Esophagus muscularis mucosa (tissue), 4 donors: Measurements from ENCODE around the gene CACNA2D2. TPM values are rescaled to one million over a fixed set of nuclear protein-coding genes. Genes with fewer than 3 reads are reported as not detected.

Source experiments
- DNase-seq: peaks from one replicate; pipeline ENCODE4 v3.0.0-alpha.2; 2017; ENCODE audit errors: extremely low spot score
- H3K27ac ChIP-seq, 4 donors: fragments of 200-600 bp; sonication (generic); replicated peaks in 1 of 4; 1 replicate in 3 of 4; 2 replicates in 1 of 4; pipeline ENCODE4 v1.5.1; 2016 to 2019; ENCODE audit warnings: mild to moderate bottlenecking in 1 of 4
- H3K27me3 ChIP-seq, 4 donors: fragments of 200-600 bp; sonication (generic); one replicate each; pipeline versions ENCODE4 v1.5.1 to v1.6.0; 2016 to 2019
- H3K36me3 ChIP-seq, 4 donors: fragments of 200-600 bp; sonication (generic); one replicate each; pipeline ENCODE4 v1.5.1; 2016 to 2019
- H3K4me1 ChIP-seq, 4 donors: fragments of 200-600 bp; sonication (generic); one replicate each; pipeline ENCODE4 v1.5.1; 2016 to 2019
- H3K4me3 ChIP-seq, 4 donors: fragments of 200-600 bp; sonication (generic); 1 replicate in 2 of 4; 2 replicates in 2 of 4; pipeline ENCODE4 v1.5.1; 2016 to 2019; ENCODE audit warnings: mild to moderate bottlenecking in 4 of 4, moderate library complexity in 1 of 4
- H3K9me3 ChIP-seq, 4 donors: fragments of 200-600 bp; sonication (generic); 1 replicate in 3 of 4; 2 replicates in 1 of 4; pipeline ENCODE4 v1.5.1; 2016 to 2019
- EP300 ChIP-seq: sonication (generic); formaldehyde crosslinking; IDR thresholded peaks from one replicate; pipeline ENCODE4 v1.6.1; 2017; ENCODE audit warnings: antibody characterized with exemption
- POLR2A ChIP-seq: fragments of 450-650 bp; IDR thresholded peaks from one replicate; pipeline ENCODE4 v1.6.1; 2017; ENCODE audit warnings: antibody characterized with exemption, moderate library complexity, mild to moderate bottlenecking, low read depth
- POLR2AphosphoS5 ChIP-seq, 2 donors: sonication (generic); formaldehyde crosslinking; IDR thresholded peaks; one replicate each; pipeline ENCODE4 v1.6.1; 2017; ENCODE audit warnings: antibody characterized with exemption in 2 of 2
- WGBS: methylation state at CpG from one replicate; pipeline ENCODE4 v1.1.5; 2018; 5-methylcytosine and 5-hydroxymethylcytosine counted together
- intact Hi-C: fragments of 100-400 bp; cut with DNase I; formaldehyde crosslinking; loops from one replicate; pipeline ENCODE4 v1.15.1; 2023
- total RNA-seq, 4 donors: library from RNA; depleted of rRNA; stranded (reverse); fragments of >200 nt; gene quantifications; one replicate each; pipeline versions ENCODE4 v1.1.0 to v1.2.1, GENCODE V29; 2016
- TF ChIP-seq, protein P1 (sequence below), 3 experiments: fragments of 200-600 bp in 2 of 3; fragments of 450-650 bp in 1 of 3; sonication (generic) in 2 of 3; IDR thresholded peaks; one replicate each; pipeline ENCODE4 v1.5.1; 2017 to 2019; ENCODE audit warnings: antibody characterized with exemption in 3 of 3, mild to moderate bottlenecking in 2 of 3, moderate library complexity in 1 of 3

Gene CACNA2D2
- total RNA-seq, 4 donors from 2014 or later = 0.84 to 2.8 (median 1.1) TPM

DNA sequence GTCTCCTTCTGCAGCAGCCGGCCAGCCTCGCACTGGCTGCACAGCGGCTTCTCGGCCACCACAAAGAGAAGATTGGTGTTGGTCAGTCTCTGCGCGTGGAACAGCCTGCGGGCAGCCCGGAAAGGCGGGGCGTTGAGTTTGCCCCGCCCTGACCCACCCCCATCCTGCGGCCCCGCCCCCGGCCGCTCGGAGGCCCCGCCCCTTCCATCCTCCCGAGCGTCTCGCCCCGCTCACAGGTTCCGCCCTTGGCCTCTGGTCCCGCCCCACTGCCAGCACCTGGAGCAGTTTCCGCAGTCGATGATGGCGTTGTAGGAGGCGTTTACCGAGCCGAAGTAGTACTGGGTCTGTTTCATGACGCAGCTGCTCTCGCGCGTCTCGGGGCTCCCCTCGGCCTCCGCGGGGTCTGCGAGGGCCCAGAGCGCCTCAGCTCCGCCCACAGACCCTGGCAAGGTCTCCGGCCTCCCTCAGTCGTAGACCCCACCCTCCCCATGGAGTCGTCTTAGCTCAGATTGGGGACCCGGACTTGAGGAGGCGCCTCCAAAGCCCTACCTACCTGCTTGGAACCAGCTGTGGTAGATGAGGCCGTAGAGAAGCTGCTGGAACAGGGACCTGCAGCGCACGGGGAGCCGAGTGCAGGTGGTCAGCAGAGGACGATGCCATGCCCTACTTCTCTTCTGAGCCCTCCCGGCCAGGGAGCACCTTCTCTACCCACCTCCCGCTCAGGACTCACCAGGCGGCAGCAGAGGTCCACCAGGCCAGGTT is 138.2 kb downstream of the CACNA2D2 start:
- no peaks in the 10 kb centered on the region for H3K36me3 ChIP-seq
- peak overlapping the region; percentile 56 to 79 (median 72) for H3K27ac ChIP-seq
- H3K4me1 ChIP-seq = peaks cover 14 to 23% (median 21%) of the 10 kb centered on the region in 4 donors
- H3K4me3 ChIP-seq = peak overlapping the region; percentile 58 to 84 (median 64)
- WGBS = 50% methylated on average over 27 of the region's 53 CpGs
- H3K27me3 ChIP-seq = no peaks in the 10 kb centered on the region
- intact Hi-C loops = no loop called here
- no peak for TF ChIP-seq EP300
- TF ChIP-seq, protein P1, sequence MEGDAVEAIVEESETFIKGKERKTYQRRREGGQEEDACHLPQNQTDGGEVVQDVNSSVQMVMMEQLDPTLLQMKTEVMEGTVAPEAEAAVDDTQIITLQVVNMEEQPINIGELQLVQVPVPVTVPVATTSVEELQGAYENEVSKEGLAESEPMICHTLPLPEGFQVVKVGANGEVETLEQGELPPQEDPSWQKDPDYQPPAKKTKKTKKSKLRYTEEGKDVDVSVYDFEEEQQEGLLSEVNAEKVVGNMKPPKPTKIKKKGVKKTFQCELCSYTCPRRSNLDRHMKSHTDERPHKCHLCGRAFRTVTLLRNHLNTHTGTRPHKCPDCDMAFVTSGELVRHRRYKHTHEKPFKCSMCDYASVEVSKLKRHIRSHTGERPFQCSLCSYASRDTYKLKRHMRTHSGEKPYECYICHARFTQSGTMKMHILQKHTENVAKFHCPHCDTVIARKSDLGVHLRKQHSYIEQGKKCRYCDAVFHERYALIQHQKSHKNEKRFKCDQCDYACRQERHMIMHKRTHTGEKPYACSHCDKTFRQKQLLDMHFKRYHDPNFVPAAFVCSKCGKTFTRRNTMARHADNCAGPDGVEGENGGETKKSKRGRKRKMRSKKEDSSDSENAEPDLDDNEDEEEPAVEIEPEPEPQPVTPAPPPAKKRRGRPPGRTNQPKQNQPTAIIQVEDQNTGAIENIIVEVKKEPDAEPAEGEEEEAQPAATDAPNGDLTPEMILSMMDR (IDR thresholded peaks at IDR 0.05) = no peak
- peak; percentile 67 to 68 for TF ChIP-seq POLR2AphosphoS5 (IDR thresholded peaks at IDR 0.05)
- no peak for TF ChIP-seq POLR2A
- no peaks in the 10 kb centered on the region for H3K9me3 ChIP-seq
- peak; percentile 94 for DNase-seq

DNA sequence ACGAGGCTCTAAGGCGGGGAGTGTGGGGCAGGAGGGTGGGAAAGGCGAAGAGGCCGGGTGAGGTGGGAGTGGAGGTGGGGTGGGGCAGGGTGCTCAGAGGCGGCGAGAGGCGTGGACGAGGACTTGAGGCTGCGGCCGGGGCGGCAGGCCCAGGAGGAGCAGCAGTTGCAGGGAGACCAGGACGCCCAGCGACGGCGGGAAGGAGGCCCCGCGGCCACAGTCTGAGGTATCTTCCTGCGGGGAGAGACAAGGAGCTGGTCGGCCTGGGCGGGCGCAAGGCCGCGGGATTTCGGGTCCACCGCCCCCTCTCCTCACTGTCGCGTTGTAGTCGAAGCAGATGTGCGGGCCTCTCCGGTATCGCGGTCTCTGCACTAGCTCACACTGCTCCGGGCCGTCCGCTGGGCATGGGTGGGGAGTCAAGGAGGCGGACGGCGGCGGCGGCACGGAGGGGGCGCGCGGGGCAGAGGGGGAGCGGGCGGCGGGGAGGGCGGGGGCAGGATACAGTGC is 138.8 kb downstream of the CACNA2D2 start:
- no peak for DNase-seq
- Histone ChIP-seq H3K4me1 (peaks cover 17 to 28% (median 25%) of the 10 kb centered on the region in 4 donors), H3K36me3 (no peaks in the 10 kb centered on the region), H3K27me3 (no peaks in the 10 kb centered on the region), H3K4me3 (peak overlapping the region; percentile 58 to 84 (median 64)), H3K27ac (peak overlapping the region; percentile 56 to 79 (median 72)), H3K9me3 (no peaks in the 10 kb centered on the region)
- intact Hi-C loops = no loop called here
- no peak for TF ChIP-seq POLR2AphosphoS5 (IDR thresholded peaks at IDR 0.05)
- 80% methylated on average over 1 of the region's 48 CpGs for WGBS

DNA sequence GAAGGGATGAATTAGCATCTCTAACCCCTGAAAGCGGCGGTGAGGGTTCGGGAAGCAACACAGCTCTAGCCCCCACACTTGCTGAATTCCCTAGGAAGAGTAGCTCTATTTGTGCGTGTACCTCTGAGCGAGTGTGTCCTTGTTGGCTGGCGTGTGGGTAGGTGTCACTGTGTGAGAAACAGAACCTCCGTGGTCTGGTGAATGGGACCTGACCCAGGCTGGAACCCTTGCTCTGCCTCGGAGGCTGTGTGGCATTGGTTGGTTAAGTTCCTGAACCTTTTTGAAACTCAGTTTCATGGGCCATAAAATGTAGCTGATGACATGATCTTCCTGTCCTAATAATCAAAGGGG is 143.7 kb downstream of the CACNA2D2 start:
- H3K36me3 ChIP-seq = peaks cover 5 to 35% (median 17%) of the 10 kb centered on the region in 4 donors
- no peaks in the 10 kb centered on the region for H3K9me3 ChIP-seq
- H3K27ac ChIP-seq = peak overlapping the region in 2 of 4 donors; percentile 31 to 85
- no peak for TF ChIP-seq POLR2AphosphoS5 (IDR thresholded peaks at IDR 0.05)
- H3K4me3 ChIP-seq = peak overlapping the region; percentile 70 to 77 (median 74)
- no peaks in the 10 kb centered on the region for H3K27me3 ChIP-seq
- intact Hi-C loops = no loop called here
- no peak for DNase-seq
- WGBS = 54% methylated on average over 5 of the region's 8 CpGs
- peaks cover 45 to 60% (median 51%) of the 10 kb centered on the region in 4 donors for H3K4me1 ChIP-seq

DNA sequence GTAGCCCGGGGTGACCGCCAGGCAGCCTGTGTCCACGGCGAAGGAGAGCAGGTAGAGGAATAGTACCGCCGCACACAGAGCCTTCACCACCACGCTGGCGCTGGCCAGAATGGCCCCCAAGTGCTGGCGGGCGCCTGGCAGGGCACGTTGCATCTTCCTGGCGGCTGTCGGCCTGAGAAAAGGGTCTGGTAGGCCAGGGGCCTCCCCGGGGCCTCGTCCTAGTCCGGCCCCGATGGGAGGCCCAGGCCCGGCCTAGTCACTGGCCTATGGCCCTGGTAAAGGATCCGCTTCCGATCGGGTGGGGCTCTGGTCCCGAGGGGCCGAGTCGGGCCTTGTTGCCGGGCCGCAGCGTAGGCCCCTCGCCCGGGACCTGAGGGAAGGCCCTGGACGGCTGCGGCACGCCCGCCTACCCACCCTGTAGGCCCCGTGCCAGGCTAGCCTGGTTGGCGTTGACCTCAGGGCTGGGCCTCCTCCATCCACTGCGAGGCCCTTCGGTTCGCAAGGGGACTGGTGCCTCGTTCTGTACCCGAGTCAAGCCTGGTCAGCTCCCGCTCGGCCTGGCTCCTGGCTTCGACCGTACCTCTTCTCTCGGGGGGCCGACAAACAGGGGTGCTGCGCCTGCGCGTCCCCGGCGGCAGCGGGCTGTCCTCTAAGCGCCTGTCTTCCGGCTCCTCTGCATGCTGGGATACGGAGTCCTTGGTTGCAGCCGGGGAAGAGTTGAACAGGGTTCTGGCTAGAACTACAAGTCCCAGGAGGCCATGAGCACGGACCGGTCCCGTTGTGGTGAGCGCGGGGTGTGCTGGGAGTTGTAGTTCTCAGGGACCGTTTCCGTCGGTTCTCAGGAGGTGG is 144.3 kb downstream of the CACNA2D2 start, which contains the start of gene TMEM115:
Gene TMEM115, minus strand, starts transcription at position 611 of the 849 bp plus-strand sequence. Its CDS starts 458 bp downstream, at position 153.
- TF ChIP-seq POLR2A (peak; percentile 66), EP300 (no peak), POLR2AphosphoS5 (IDR thresholded peaks at IDR 0.05) (peak; percentile 92 to 94)
- TF ChIP-seq, protein P1 (IDR thresholded peaks at IDR 0.05) = peak in 1 of 3 experiments; percentile 30
- peak; percentile 99 for DNase-seq
- Histone ChIP-seq H3K27ac (peak within 1 kb of the TSS; percentile 85 to 91 (median 86)), H3K4me3 (peak within 1 kb of the TSS; percentile 70 to 77 (median 74)), H3K36me3 (peaks cover 10 to 41% (median 23%) of the 10 kb centered on the region in 4 donors), H3K27me3 (no peaks in the 10 kb centered on the region), H3K9me3 (no peaks in the 10 kb centered on the region), H3K4me1 (peaks cover 40 to 57% (median 45%) of the 10 kb centered on the region in 4 donors)
- intact Hi-C loops = no loop called here
- 0% methylated on average over 6 of the region's 64 CpGs for WGBS

DNA sequence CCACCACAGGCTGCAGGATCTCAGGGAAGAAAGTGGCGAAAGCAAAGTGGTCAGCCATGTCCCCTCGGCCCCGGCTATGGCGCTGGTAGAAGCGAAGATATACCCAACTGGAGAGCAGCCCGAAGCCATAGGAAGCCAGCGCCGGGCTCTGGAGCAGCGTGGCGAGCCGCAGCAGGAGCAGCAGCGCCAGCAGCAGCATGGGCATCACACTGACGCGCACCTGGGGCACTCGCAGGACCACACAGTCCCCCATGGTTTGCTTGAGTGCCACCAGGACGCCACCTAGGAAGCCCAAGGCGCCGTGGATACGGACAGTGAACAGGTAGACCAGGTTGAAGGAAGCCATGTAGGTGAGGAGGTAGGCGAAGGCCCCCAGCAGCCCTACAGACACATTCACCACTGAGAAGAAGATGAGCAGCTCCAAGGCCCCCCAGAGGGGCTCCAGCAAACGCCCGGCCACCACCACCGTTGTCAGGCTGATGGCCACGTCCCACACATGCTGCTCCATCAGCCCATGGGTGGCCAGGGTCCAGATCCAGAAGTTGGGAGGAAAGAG is 145.0 kb downstream of the CACNA2D2 start:
- peaks cover 14 to 48% (median 30%) of the 10 kb centered on the region in 4 donors for H3K36me3 ChIP-seq
- H3K4me3 ChIP-seq = peak overlapping the region; percentile 70 to 77 (median 74)
- DNase-seq = no peak
- TF ChIP-seq POLR2AphosphoS5 (IDR thresholded peaks at IDR 0.05) (no peak), POLR2A (no peak), EP300 (no peak)
- TF ChIP-seq, protein P1 (IDR thresholded peaks at IDR 0.05) = no peak
- H3K27ac ChIP-seq = peak overlapping the region; percentile 85 to 91 (median 86)
- intact Hi-C loops = no loop called here
- H3K9me3 ChIP-seq = no peaks in the 10 kb centered on the region
- peaks cover 40 to 60% (median 43%) of the 10 kb centered on the region in 4 donors for H3K4me1 ChIP-seq
- H3K27me3 ChIP-seq = no peaks in the 10 kb centered on the region
- 74% methylated on average over 8 of the region's 24 CpGs for WGBS
